HG03159 (cell line): ENCODE measurements around the gene STRA8.
"Not testable (repeated sequence)": the region's sequence is repeated elsewhere in the genome, so short reads cannot be mapped to it uniquely, and the experiment has no call there.

Experiments
- ATAC-seq: cut with Tn5 transposase; IDR thresholded peaks from one replicate; pipeline ENCODE4 v1.9.1; 2021; ENCODE audit warnings: mild to moderate bottlenecking, moderate library complexity; ENCODE audit not compliant: unreplicated experiment

STRA8 gene

GRCh38 chr7:135204341-135204749, 29.3 kb upstream of the STRA8 start:
- no peak for ATAC-seq

GRCh38 chr7:135204876-135205275, 28.8 kb upstream of the STRA8 start:
- ATAC-seq = no peak

- no peak for ATAC-seq
Observed at GRCh38 chr7:135205850-135206249, 27.8 kb upstream of the STRA8 start.

- peak; percentile 27 for ATAC-seq
Observed at GRCh38 chr7:135206941-135207391, 26.7 kb upstream of the STRA8 start.

DNA sequence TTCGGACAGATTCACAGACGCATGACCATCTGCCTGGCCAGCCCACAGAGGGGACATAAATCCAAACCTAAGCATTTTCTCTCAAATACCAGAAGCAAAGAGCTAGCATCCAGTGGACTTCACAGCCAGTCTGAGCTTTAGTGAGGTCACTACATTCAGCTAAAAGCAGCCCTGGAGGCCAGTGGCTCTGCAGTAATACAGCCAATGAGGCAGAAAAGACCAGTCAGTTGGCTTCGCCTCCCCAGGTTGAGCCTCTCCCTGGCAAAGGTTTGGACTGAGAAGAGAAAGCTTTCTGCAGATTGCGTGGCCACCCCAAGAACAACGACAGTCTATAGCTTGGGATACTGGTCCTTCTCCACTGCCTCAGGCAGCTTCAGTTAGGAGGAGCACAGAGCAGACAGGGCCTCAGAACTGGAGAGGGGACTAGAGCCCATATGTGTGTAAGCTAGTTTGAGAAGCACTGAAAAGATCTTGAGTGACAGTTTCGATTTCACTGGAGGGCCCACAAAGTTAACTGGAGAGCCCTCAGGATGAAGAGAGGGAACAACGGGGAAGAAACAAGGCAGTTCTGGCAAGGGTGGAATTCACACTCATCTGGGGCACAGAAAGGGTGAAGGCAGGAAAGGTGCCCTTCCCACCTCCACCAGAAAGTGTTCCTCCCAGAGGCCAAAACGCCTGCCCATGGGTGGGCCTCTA, 26.1 kb upstream of the STRA8 start:
- no peak for ATAC-seq

DNA sequence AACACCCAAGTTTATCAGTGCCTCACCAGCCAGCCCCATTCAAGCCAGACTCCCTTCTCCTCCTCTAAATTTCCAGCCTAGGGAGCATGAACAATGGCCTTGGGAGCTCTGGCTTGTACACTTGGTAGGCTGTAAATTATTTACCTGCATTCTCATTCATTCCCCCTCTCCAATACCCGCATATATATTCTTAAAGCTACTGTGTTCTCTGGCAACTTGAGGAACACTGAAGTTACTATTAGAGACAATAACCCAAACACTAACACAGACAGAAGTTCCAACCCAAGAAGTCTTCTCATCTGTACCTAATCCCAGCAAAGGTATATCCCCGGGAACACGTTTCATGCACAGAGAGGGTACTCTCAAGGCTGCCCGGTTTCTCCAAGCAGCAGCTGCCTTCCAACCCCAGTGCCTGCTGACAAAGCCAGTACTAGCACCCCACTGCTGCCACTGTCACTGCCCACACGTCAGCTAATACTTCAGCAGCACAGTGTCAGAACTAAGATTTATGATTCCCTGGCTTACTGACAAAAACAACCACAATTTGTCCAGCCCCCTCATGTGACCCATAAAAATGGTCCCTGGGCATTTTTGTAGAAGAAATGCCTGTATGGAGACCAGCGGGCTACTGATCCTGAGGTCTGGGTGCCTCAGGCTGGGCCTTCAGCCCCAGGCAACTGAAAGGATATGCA, 25.4 kb upstream of the STRA8 start:
- no peak for ATAC-seq

- no peak for ATAC-seq
Observed at GRCh38 chr7:135209225-135209834, 24.3 kb upstream of the STRA8 start.

DNA sequence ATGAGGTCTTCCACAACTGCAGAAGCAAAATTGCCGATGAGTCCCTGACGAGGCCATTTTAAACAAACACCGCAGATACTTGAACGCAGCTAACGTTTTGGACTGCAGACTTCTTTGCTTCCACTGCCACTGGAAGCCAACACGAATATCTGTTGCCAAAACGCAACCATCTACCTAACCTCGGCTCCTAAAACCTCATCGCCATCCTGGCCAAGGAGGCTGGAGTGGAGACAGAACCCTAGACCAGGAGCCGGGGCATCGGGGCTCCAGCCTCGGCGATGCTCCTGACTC, 22.8 kb upstream of the STRA8 start:
- no peak for ATAC-seq

- peak; percentile 79 for ATAC-seq
Observed at GRCh38 chr7:135211179-135211945, 22.3 kb upstream of the STRA8 start, which contains the start of gene WDR91. Gene WDR91, minus strand, starts transcription at chr7:135211526. Its CDS starts 24 bp downstream, at chr7:135211502.

- not testable (repeated sequence) for ATAC-seq
Observed at GRCh38 chr7:135211946-135212685, 21.5 kb upstream of the STRA8 start.

- no peak for ATAC-seq
Observed at GRCh38 chr7:135213831-135214230, 19.8 kb upstream of the STRA8 start.

DNA sequence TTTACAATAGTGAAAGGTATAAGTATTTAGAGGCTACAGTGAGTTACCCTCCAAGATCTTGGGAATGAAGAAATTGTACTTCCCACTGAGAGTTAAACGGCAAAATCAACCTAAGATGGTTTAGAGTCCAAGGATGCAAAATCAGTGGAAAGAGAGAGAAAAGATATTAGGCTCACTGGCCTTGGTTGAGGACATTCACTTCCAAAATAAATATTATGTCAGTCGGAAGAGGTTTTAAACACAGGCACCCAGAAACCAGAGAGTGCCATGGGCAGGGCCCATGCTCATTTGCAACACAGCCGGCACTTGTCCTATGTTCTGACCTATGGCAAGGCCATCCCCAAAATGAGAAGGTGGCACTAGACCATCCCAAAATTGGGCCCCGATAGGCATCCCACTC, 18.5 kb upstream of the STRA8 start:
- no peak for ATAC-seq

- ATAC-seq = no peak
Observed at GRCh38 chr7:135215698-135216097, 17.9 kb upstream of the STRA8 start.

- ATAC-seq = no peak
Observed at GRCh38 chr7:135217645-135218509, 15.8 kb upstream of the STRA8 start.

GRCh38 chr7:135224027-135224426, 9.6 kb upstream of the STRA8 start:
- ATAC-seq = no peak

DNA sequence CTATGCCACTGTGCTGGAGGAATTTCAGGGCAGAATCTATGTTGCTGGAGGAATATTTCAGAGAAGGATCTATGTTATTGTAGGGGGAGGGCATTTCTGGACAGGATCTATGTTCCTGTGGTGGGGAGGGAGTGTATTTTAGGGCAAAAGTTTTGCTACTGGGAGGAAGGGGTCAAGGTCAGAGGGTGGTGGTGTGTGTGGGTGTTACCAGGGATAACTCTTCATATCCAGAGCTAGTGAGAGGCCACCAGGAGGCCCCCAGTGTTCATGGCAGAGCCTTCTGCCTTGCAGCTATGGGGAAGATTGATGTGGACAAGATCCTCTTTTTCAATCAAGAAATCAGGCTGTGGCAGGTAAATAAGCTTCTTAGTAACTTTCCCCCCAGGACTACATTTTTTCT, 2.0 kb upstream of the STRA8 start:
- no peak for ATAC-seq

- ATAC-seq = no peak
Observed at GRCh38 chr7:135232087-135232486, 1.6 kb upstream of the STRA8 start.

- ATAC-seq = no peak
Observed at GRCh38 chr7:135232720-135233119, 918 bp upstream of the STRA8 start.

GRCh38 chr7:135234095-135234494, 457 bp downstream of the STRA8 start:
- not testable (repeated sequence) for ATAC-seq

- no peak for ATAC-seq
Observed at GRCh38 chr7:135234727-135235126, 1.1 kb downstream of the STRA8 start.
